Thyroid gland (tissue), 4 donors: Measurements from ENCODE around the gene CPOX.

Experiments
- POLR2A ChIP-seq, 2 donors: fragments of 450-650 bp; IDR thresholded peaks; one replicate each; pipeline ENCODE4 v1.6.1; 2017; ENCODE audit warnings: antibody characterized with exemption in 2 of 2, mild to moderate bottlenecking in 2 of 2, moderate library complexity in 1 of 2
- TF ChIP-seq, protein P1 (sequence below), 6 experiments: fragments of 200-600 bp in 3 of 6; fragments of 450-650 bp in 3 of 6; sonication (generic) in 3 of 6; IDR thresholded peaks; one replicate each; pipeline ENCODE4 v1.5.1; 2016 to 2019; ENCODE audit warnings: antibody characterized with exemption in 6 of 6, mild to moderate bottlenecking in 2 of 6, inconsistent platforms in 1 of 6, moderate library complexity in 1 of 6

- TF ChIP-seq, protein P1, sequence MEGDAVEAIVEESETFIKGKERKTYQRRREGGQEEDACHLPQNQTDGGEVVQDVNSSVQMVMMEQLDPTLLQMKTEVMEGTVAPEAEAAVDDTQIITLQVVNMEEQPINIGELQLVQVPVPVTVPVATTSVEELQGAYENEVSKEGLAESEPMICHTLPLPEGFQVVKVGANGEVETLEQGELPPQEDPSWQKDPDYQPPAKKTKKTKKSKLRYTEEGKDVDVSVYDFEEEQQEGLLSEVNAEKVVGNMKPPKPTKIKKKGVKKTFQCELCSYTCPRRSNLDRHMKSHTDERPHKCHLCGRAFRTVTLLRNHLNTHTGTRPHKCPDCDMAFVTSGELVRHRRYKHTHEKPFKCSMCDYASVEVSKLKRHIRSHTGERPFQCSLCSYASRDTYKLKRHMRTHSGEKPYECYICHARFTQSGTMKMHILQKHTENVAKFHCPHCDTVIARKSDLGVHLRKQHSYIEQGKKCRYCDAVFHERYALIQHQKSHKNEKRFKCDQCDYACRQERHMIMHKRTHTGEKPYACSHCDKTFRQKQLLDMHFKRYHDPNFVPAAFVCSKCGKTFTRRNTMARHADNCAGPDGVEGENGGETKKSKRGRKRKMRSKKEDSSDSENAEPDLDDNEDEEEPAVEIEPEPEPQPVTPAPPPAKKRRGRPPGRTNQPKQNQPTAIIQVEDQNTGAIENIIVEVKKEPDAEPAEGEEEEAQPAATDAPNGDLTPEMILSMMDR (IDR thresholded peaks at IDR 0.05), result no peak
- no peak for TF ChIP-seq POLR2A (IDR thresholded peaks at IDR 0.05)
Observed at GRCh38 chr3:98534168-98534567, 59.2 kb downstream of the CPOX start.
